Neural cell (in vitro differentiated cells): ENCODE data around the gene PDXDC1. TPM values are rescaled to one million over a fixed set of nuclear protein-coding genes. Genes with fewer than 3 reads are reported as not detected.
"Not testable (repeated sequence)": the region's sequence is repeated elsewhere in the genome, so short reads cannot be mapped to it uniquely, and the experiment has no call there.

Experiments
- H2AFZ ChIP-seq: fragments of 200-600, 300-800 bp; sonication (generic), shearing (Covaris generic); 2 replicates; pipeline ENCODE4 v1.6.0; 2014; ENCODE audit warnings: low read depth, mild to moderate bottlenecking, antibody characterized with exemption, low read length, moderate library complexity
- H3F3A ChIP-seq: fragments of 200-600 bp; shearing (Covaris generic); 2 replicates; pipeline ENCODE4 v1.6.1; 2016; ENCODE audit warnings: mild to moderate bottlenecking, moderate library complexity, mixed read lengths, antibody characterized with exemption, low read length; ENCODE audit not compliant: insufficient read depth, poor library complexity, severe bottlenecking
- H3K27ac ChIP-seq: fragments of 200-600, 300-800 bp; sonication (generic), shearing (Covaris generic); 2 replicates; pipeline ENCODE4 v1.5.1; 2014; ENCODE audit warnings: mild to moderate bottlenecking, low read length, moderate library complexity
- H3K27me3 ChIP-seq: fragments of 300-800, 200-600 bp; sonication (generic), shearing (Covaris generic); 2 replicates; pipeline ENCODE4 v1.6.0; 2014; ENCODE audit warnings: mild to moderate bottlenecking, low read depth, low read length, moderate library complexity; ENCODE audit not compliant: insufficient read depth
- H3K36me3 ChIP-seq: fragments of 300-800, 200-600 bp; sonication (generic), shearing (Covaris generic); 2 replicates; pipeline ENCODE4 v1.5.1; 2014; ENCODE audit warnings: mild to moderate bottlenecking, antibody characterized with exemption, low read length, moderate library complexity; ENCODE audit not compliant: insufficient read depth
- H3K4me2 ChIP-seq: fragments of 300-800, 200-600 bp; sonication (generic), shearing (Covaris generic); 2 replicates; pipeline ENCODE4 v1.6.0; 2014; ENCODE audit warnings: mild to moderate bottlenecking, low read length
- H3K4me3 ChIP-seq: fragments of 300-800, 200-600 bp; sonication (generic), shearing (Covaris generic); 2 replicates; pipeline ENCODE4 v1.5.1; 2014; ENCODE audit warnings: mild to moderate bottlenecking, low read length, moderate library complexity
- H3K79me2 ChIP-seq: fragments of 200-600 bp; shearing (Covaris generic); replicated peaks from 2 replicates; pipeline ENCODE4 v1.6.0; 2014; ENCODE audit warnings: mild to moderate bottlenecking, low read length, moderate library complexity; ENCODE audit not compliant: insufficient read depth
- H3K9ac ChIP-seq: fragments of 300-800, 200-600 bp; sonication (generic), shearing (Covaris generic); 2 replicates; pipeline ENCODE4 v1.6.1; 2016; ENCODE audit warnings: mild to moderate bottlenecking, low read length, mixed read lengths
- H3K9me2 ChIP-seq: fragments of 200-600 bp; shearing (Covaris generic); 2 replicates; pipeline ENCODE4 v1.6.1; 2016; ENCODE audit warnings: mild to moderate bottlenecking, low read length, mixed read lengths; ENCODE audit not compliant: insufficient read depth
- H3K9me3 ChIP-seq: fragments of 200-600, 300-800 bp; sonication (generic), shearing (Covaris generic); 2 replicates; pipeline ENCODE4 v1.6.1; 2016; ENCODE audit warnings: mild to moderate bottlenecking, mixed run types, low read length, moderate library complexity, mixed read lengths
- H4K20me1 ChIP-seq: fragments of 200-600 bp; shearing (Covaris generic); 2 replicates; pipeline ENCODE4 v1.6.1; 2016; ENCODE audit warnings: mild to moderate bottlenecking, mixed run types; ENCODE audit not compliant: insufficient read depth
- EP300 ChIP-seq: fragments of 450-650 bp; conservative IDR thresholded peaks from 2 replicates; pipeline ENCODE4 v1.6.1; 2014; ENCODE audit warnings: antibody characterized with exemption, mild to moderate bottlenecking, moderate library complexity; ENCODE audit not compliant: poor library complexity, severe bottlenecking
- EZH2 ChIP-seq: fragments of 200-600, 300-800 bp; shearing (Covaris generic), sonication (generic); IDR thresholded peaks from 2 replicates; pipeline ENCODE4 v1.6.1; 2014; ENCODE audit warnings: antibody characterized with exemption, low read length, borderline replicate concordance, mild to moderate bottlenecking; ENCODE audit not compliant: insufficient read depth, poor library complexity, severe bottlenecking
- MXI1 ChIP-seq: fragments of 450-650 bp; conservative IDR thresholded peaks from 2 replicates; pipeline ENCODE4 v1.6.1; 2014; ENCODE audit warnings: antibody characterized with exemption, mild to moderate bottlenecking; ENCODE audit not compliant: poor library complexity, severe bottlenecking
- POLR2AphosphoS5 ChIP-seq: IDR thresholded peaks from 2 replicates; pipeline ENCODE4 v1.6.1; 2012
- RAD21 ChIP-seq: fragments of 450-650 bp; conservative IDR thresholded peaks from 2 replicates; pipeline ENCODE4 v1.6.1; 2014; ENCODE audit warnings: antibody characterized with exemption, mild to moderate bottlenecking, moderate library complexity
- SMC3 ChIP-seq: fragments of 450-650 bp; conservative IDR thresholded peaks from 2 replicates; pipeline ENCODE4 v1.6.1; 2014; ENCODE audit warnings: antibody characterized with exemption, mild to moderate bottlenecking, moderate library complexity; ENCODE audit not compliant: poor library complexity
- TAF1 ChIP-seq: IDR thresholded peaks from 2 replicates; pipeline ENCODE4 v1.6.1; 2012; ENCODE audit warnings: low read depth
- polyA plus RNA-seq: library from polyadenylated mRNA; depleted of rRNA; stranded (reverse); fragments of >200 nt; gene quantifications from 2 replicates; pipeline ENCODE4 v1.2.3, GENCODE V29; 2014
- TF ChIP-seq, protein P1 (sequence below): IDR thresholded peaks from 2 replicates; pipeline ENCODE4 v1.6.1; 2012; ENCODE audit warnings: borderline replicate concordance
- TF ChIP-seq, protein P2 (sequence below): fragments of 450-650 bp; IDR thresholded peaks from 2 replicates; pipeline ENCODE4 v1.5.1; 2014; ENCODE audit warnings: antibody characterized with exemption, mild to moderate bottlenecking, moderate library complexity; ENCODE audit not compliant: poor library complexity, severe bottlenecking

Gene PDXDC1
- polyA plus RNA-seq, 1 donor from 2014 or later = 69.9 TPM

GRCh38 chr16:15073101-15073500 lies 98.3 kb downstream of the PDXDC1 start:
- Histone ChIP-seq H3K9me3 (no peaks in the 10 kb centered on the region), H4K20me1 (no peaks in the 10 kb centered on the region), H3K4me3 (no peak overlapping the region), H3K27ac (no peak overlapping the region), H3K9me2 (no peaks in the 10 kb centered on the region), H3K79me2 (no peaks in the 10 kb centered on the region), H2AFZ (no peak overlapping the region), H3F3A (no peaks in the 10 kb centered on the region), H3K4me2 (no peak overlapping the region), H3K27me3 (no peaks in the 10 kb centered on the region), H3K36me3 (peaks cover 7% of the 10 kb centered on the region), H3K9ac (no peak overlapping the region)
- TF ChIP-seq RAD21 (no peak), POLR2AphosphoS5 (no peak), TAF1 (no peak), MXI1 (no peak), EZH2 (no peak), SMC3 (no peak), EP300 (no peak)
- TF ChIP-seq, protein P1, sequence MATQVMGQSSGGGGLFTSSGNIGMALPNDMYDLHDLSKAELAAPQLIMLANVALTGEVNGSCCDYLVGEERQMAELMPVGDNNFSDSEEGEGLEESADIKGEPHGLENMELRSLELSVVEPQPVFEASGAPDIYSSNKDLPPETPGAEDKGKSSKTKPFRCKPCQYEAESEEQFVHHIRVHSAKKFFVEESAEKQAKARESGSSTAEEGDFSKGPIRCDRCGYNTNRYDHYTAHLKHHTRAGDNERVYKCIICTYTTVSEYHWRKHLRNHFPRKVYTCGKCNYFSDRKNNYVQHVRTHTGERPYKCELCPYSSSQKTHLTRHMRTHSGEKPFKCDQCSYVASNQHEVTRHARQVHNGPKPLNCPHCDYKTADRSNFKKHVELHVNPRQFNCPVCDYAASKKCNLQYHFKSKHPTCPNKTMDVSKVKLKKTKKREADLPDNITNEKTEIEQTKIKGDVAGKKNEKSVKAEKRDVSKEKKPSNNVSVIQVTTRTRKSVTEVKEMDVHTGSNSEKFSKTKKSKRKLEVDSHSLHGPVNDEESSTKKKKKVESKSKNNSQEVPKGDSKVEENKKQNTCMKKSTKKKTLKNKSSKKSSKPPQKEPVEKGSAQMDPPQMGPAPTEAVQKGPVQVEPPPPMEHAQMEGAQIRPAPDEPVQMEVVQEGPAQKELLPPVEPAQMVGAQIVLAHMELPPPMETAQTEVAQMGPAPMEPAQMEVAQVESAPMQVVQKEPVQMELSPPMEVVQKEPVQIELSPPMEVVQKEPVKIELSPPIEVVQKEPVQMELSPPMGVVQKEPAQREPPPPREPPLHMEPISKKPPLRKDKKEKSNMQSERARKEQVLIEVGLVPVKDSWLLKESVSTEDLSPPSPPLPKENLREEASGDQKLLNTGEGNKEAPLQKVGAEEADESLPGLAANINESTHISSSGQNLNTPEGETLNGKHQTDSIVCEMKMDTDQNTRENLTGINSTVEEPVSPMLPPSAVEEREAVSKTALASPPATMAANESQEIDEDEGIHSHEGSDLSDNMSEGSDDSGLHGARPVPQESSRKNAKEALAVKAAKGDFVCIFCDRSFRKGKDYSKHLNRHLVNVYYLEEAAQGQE = no peak
- TF ChIP-seq, protein P2, sequence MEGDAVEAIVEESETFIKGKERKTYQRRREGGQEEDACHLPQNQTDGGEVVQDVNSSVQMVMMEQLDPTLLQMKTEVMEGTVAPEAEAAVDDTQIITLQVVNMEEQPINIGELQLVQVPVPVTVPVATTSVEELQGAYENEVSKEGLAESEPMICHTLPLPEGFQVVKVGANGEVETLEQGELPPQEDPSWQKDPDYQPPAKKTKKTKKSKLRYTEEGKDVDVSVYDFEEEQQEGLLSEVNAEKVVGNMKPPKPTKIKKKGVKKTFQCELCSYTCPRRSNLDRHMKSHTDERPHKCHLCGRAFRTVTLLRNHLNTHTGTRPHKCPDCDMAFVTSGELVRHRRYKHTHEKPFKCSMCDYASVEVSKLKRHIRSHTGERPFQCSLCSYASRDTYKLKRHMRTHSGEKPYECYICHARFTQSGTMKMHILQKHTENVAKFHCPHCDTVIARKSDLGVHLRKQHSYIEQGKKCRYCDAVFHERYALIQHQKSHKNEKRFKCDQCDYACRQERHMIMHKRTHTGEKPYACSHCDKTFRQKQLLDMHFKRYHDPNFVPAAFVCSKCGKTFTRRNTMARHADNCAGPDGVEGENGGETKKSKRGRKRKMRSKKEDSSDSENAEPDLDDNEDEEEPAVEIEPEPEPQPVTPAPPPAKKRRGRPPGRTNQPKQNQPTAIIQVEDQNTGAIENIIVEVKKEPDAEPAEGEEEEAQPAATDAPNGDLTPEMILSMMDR = no peak

DNA sequence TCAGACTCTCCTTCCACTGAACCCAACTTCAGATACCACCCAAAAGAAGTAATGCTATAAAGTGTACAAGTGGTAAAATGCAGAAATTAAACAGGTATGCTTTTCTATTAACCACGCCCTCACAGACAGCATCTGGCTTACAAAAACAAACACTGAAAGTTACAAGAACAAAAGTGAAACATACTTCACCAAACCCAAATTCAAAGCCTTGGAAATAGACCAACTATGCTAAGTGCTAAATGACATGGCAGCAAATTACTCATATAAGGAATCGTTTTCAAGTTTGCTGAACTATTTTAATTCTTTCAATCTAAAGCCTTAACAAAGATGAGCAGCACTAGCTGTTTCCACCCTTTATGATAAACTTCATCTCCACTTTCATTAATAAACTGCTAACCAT lies 101.3 kb downstream of the PDXDC1 start:
- H3K4me3 ChIP-seq, H3K9me2 ChIP-seq, H3K27ac ChIP-seq, H3K36me3 ChIP-seq, H3K9ac ChIP-seq, H2AFZ ChIP-seq, H4K20me1 ChIP-seq, H3K4me2 ChIP-seq, H3F3A ChIP-seq, H3K27me3 ChIP-seq, H3K79me2 ChIP-seq, H3K9me3 ChIP-seq: not testable (repeated sequence)

DNA sequence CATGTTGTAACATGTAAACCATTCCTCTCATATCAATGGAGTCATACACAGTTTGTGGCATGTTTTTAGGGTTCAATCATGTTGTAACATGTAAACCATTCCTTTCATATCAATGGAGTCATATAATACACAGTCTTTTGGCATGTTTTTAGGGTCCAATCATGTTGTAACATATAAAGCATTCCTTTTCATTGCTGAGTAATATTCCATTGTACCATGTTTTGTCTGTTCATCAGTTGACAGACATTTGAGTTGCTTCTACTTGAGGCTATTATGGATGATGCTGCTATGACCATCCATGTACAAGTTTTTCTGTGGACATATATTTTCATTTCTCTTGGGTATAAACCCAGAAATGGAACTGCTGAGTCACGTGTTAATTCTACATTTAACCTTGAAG lies 106.1 kb downstream of the PDXDC1 start:
- not testable (repeated sequence) for H3K9me3 ChIP-seq, H3K27me3 ChIP-seq, H3K36me3 ChIP-seq, H3K9me2 ChIP-seq, H3K9ac ChIP-seq, H3F3A ChIP-seq, H3K4me3 ChIP-seq, H3K27ac ChIP-seq, H2AFZ ChIP-seq, H4K20me1 ChIP-seq, H3K4me2 ChIP-seq, H3K79me2 ChIP-seq

GRCh38 chr16:15082788-15083187 lies 108.0 kb downstream of the PDXDC1 start:
- H3K27me3 ChIP-seq, H3K36me3 ChIP-seq, H3K79me2 ChIP-seq, H3K27ac ChIP-seq, H3K4me2 ChIP-seq, H3K9me3 ChIP-seq, H3K9me2 ChIP-seq, H3K4me3 ChIP-seq, H2AFZ ChIP-seq, H3F3A ChIP-seq, H4K20me1 ChIP-seq, H3K9ac ChIP-seq: not testable (repeated sequence)

GRCh38 chr16:15090663-15091269 lies 115.9 kb downstream of the PDXDC1 start:
- H3K4me2 ChIP-seq, H3K9me2 ChIP-seq, H3K27me3 ChIP-seq, H3K4me3 ChIP-seq, H3K36me3 ChIP-seq, H3K27ac ChIP-seq, H3K9me3 ChIP-seq, H2AFZ ChIP-seq, H3F3A ChIP-seq, H4K20me1 ChIP-seq, H3K9ac ChIP-seq, H3K79me2 ChIP-seq: not testable (repeated sequence)
